GM19239 (cell line): ENCODE data around the gene ZBTB46.

Experiments
- DNase-seq: peaks from one replicate; pipeline ENCODE4 v3.0.0; 2011; ENCODE audit warnings: low spot score; ENCODE audit not compliant: insufficient read length
- FAIRE-seq: peaks from 2 replicates; lab custom pipeline; 2011; peaks lifted over from hg19 to GRCh38; lab: Jason Lieb, UNC

ZBTB46 gene

DNA sequence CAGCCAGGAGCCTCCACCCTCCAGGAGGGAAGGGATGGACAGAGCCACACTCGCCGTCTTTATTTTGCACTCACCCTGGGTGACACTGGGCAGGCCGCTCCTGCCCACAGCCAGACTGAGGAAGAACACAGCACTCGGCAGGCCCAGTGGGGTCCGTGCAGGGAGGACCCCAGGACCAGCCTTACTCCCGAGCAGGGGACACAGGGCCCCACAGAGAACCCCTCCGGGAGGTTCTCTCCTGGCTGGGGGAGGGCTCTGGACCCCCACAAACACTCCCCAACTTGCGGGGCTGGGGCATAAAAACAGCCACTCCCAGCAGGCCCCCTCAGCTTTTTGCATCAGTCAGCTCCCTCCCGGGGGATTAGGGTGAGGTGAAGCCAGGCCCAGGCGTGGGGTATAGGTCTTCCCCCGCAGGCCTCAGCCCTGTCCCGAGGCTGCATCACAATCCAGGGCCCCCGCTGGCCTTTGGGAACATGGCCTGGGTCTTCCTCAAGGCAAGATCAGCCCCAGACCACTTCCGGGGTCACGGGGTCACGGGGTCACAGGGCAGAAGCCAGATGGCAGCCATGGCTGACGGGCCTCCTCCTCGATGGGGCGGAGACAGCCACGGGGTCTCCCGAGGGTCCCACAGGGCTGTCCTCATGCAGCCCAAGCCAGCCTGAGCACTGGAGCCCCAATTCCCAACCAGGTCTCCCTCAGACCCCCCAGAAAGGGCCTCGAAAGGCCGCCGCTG lies 131.4 kb downstream of the ZBTB46 start:
- DNase-seq (no peak), FAIRE-seq (no peak)

DNA sequence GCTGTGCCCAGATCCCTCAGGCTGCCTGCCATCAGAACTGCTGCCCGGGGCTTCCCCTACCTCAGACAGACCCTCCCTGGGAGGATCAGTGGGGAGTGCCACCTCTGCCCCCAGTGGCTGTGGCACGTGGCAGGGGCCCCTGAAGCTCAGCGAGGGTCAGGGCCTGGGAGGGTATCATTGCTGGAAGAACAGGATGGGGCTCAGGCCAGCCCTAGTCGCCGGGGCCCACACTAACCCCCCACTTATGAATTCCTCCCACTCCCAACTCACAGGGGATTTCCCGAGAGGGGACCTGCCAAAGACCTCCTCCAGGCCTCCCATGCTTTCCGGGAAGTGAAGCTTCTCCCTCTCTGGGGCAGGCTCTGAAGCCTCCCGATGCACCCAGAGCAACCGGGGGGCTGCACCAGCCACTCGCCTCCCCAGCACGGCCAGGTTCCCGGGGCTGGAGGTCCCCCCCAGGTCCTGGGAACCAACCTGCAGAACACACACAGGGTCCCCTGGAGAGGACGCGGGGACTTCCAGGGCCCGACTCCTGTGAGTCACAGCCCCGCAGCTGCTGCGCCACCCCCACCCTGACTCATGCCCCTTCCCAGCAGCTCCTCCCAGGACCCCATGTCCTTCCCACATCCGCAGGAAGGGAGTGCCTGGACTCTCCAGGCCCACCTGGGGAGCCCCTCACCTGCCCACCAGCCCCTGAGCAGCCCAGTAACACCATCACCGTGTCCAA lies 132.2 kb downstream of the ZBTB46 start:
- DNase-seq (no peak), FAIRE-seq (no peak)

DNA sequence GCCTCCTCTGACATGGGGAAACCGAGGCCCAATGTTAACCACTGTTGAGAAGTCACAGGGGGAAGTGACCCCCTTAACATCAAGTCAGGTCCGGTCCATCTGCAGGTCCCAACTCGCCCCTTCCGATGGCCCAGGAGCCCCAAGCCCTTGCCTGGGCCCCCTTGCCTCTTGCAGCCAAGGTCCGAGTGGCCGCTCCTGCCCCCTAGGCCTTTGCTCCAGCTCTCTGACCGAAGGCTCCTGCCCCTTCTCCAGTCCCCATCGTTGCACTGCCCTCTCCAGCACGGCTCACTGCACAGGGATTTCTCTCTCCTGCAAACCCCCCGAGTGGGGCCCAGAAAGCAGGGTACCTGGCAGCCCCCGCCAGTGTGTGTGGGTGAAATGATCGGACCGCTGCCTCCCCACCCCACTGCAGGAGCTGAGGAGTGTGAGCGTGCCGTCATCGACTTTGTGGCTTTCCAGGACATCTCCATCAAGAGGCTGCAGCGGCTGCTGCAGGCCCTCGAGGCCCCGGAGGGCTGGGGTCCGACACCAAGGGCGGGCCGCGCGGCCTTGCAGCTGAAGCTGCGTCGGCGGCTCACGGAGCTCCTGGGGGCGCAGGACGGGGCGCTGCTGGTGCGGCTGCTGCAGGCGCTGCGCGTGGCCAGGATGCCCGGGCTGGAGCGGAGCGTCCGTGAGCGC lies 133.1 kb downstream of the ZBTB46 start:
- DNase-seq (no peak), FAIRE-seq (no peak)

DNA sequence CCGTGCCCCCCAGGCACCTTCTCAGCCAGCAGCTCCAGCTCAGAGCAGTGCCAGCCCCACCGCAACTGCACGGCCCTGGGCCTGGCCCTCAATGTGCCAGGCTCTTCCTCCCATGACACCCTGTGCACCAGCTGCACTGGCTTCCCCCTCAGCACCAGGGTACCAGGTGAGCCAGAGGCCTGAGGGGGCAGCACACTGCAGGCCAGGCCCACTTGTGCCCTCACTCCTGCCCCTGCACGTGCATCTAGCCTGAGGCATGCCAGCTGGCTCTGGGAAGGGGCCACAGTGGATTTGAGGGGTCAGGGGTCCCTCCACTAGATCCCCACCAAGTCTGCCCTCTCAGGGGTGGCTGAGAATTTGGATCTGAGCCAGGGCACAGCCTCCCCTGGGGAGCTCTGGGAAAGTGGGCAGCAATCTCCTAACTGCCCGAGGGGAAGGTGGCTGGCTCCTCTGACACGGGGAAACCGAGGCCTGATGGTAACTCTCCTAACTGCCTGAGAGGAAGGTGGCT lies 133.7 kb downstream of the ZBTB46 start:
- FAIRE-seq: no peak
- no peak for DNase-seq

DNA sequence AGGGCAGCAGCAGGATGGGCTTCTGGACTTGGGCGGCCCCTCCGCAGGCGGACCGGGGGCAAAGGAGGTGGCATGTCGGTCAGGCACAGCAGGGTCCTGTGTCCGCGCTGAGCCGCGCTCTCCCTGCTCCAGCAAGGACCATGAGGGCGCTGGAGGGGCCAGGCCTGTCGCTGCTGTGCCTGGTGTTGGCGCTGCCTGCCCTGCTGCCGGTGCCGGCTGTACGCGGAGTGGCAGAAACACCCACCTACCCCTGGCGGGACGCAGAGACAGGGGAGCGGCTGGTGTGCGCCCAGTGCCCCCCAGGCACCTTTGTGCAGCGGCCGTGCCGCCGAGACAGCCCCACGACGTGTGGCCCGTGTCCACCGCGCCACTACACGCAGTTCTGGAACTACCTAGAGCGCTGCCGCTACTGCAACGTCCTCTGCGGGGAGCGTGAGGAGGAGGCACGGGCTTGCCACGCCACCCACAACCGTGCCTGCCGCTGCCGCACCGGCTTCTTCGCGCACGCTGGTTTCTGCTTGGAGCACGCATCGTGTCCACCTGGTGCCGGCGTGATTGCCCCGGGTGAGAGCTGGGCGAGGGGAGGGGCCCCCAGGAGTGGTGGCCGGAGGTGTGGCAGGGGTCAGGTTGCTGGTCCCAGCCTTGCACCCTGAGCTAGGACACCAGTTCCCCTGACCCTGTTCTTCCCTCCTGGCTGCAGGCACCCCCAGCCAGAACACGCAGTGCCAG lies 134.3 kb downstream of the ZBTB46 start, which contains the start of gene TNFRSF6B:
TSS of gene TNFRSF6B (plus strand) at position 25 of the 729 bp plus-strand sequence. CDS start at position 141, 116 bp downstream.
- FAIRE-seq (no peak), DNase-seq (no peak)

DNA sequence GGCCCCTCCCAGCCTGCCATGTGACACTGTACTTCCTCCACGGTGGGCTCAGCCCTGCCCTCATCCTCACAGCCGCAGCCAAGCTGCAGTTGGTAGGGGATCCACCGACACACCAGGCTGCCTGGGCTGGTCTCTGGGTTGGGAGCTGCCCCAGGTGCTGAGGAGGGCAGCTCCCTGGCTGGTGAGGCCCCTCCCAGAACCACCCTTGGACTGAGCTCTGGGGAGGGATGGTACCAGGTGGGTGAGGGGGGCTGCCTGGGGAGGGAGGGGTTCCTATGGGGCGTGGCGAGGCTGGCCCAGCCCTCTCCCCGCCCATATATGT lies 134.8 kb downstream of the ZBTB46 start:
- no peak for DNase-seq
- no peak for FAIRE-seq

DNA sequence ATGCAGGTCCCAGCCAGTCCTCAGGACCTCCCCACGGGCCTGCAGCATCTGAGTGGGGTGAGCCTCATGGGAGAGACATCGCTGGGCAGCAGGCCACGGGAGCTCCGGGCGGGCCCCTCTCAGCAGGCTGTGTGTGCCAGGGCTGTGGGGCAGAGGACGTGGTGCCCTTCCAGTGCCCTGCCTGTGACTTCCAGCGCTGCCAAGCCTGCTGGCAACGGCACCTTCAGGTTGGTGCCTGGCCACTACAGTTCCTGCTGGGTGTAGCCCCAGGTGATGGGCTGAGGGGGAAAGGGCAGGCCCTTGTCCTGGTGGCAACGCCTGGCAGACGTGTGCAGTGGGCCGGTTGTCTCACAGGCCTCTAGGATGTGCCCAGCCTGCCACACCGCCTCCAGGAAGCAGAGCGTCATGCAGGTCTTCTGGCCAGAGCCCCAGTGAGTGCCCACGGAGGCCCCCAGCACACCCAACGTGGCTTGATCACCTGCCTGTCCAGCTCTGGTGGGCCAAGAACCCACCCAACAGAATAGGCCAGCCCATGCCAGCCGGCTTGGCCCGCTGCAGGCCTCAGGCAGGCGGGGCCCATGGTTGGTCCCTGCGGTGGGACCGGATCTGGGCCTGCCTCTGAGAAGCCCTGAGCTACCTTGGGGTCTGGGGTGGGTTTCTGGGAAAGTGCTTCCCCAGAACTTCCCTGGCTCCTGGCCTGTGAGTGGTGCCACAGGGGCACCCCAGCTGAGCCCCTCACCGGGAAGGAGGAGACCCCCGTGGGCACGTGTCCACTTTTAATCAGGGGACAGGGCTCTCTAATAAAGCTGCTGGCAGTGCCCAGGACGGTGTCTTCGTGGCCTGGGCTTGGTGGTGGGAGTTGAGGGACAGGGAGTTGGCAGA lies 135.4 kb downstream of the ZBTB46 start:
- no peak for FAIRE-seq
- DNase-seq: no peak

DNA sequence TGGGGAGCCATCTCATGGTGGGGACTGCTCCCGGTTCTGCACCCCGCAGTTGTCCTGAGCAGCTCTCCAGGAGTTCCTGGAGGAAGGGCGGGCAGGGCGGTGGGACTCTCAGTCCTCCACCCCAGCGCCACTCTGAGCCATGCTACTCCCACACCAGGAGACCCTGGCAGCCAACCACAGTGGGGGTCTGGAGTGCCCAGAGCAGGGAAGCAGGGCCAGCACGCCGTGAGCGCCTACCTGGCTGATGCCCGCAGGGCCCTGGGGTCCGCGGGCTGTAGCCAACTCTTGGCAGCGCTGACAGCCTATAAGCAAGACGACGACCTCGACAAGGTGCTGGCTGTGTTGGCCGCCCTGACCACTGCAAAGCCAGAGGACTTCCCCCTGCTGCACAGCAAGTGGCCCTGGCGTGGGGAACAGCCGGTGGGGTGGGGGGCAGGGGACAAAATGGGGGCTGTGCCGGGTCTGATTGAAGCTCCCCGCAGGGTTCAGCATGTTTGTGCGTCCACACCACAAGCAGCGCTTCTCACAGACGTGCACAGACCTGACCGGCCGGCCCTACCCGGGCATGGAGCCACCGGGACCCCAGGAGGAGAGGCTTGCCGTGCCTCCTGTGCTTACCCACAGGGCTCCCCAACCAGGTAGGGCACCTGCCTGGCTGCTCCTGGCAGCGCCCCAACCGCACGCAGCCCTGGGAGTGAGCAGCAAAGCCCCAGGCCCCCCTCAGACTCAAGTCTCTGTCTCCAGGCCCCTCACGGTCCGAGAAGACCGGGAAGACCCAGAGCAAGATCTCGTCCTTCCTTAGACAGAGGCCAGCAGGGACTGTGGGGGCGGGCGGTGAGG lies 136.3 kb downstream of the ZBTB46 start:
- FAIRE-seq (no peak), DNase-seq (no peak)

DNA sequence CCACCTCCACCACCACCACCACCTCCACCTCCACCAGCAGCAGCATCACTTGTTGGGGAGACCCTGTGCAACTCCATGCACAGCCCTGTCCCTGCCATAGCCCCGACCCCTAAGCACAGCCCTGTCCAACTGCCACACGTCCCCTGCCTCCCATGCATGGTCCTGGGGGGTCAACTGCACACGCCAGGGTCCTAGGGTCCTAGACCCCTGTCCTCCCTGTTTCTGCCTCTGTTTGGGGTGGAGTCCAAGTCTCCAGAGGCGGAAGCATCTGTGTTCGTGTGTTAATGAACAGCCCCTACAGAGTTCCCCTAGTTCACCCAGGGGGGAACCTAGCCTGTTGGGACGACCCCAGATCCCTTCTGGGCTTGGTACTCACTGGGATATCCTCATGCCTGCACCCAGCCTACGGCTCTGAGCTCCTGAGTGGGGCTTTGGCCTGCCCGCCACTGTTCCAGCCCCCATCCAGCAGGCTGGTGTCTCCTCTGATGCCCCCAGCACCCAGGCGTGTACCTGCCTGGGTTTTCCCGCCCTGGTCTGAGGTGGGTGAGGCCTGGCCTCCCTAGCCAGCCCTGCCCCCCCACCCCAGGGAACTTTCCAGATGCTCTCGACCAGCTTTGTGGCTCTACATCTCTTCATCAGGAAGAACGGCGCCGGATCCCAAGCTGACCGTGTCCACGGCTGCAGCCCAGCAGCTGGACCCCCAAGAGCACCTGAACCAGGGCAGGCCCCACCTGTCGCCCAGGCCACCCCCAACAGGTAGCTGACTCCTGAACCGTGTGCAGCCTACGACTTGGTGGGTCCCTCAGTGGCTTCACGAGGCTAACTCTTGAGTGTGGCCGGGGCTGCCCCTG lies 137.1 kb downstream of the ZBTB46 start:
- FAIRE-seq (no peak), DNase-seq (no peak)
